PFSK-1 (cell line): ENCODE data around the gene TUBGCP5.

Source experiments
- FOXP2 ChIP-seq: optimal IDR thresholded peaks from 2 replicates; pipeline ENCODE3; 2011; ENCODE audit warnings: borderline replicate concordance, control low read depth, inconsistent platforms; ENCODE audit not compliant: insufficient read depth; ENCODE audit errors: extremely low read length, extremely low read depth
- POLR2AphosphoS5 ChIP-seq: IDR thresholded peaks from 2 replicates; pipeline ENCODE4 v1.6.1; 2012; ENCODE audit warnings: low read depth, mild to moderate bottlenecking, control low read depth, low read length, moderate library complexity
- SIN3A ChIP-seq: IDR thresholded peaks from 2 replicates; pipeline ENCODE4 v1.6.1; 2012; ENCODE audit warnings: mild to moderate bottlenecking, low read length, moderate library complexity, borderline replicate concordance; ENCODE audit not compliant: insufficient read depth
- TAF1 ChIP-seq: IDR thresholded peaks from 2 replicates; pipeline ENCODE4 v1.6.1; 2012; ENCODE audit warnings: low read length, control low read depth, borderline replicate concordance; ENCODE audit not compliant: insufficient read depth
- TF ChIP-seq, protein P1 (sequence below), 2 experiments: IDR thresholded peaks; 2 replicates each; pipeline versions ENCODE4 v1.6.1 to v1.8.0; 2011 to 2012; ENCODE audit warnings: low read depth in 2 of 2, low read length in 2 of 2, control low read depth in 1 of 2, inconsistent platforms in 1 of 2, mild to moderate bottlenecking in 1 of 2, moderate library complexity in 1 of 2; ENCODE audit not compliant: insufficient read depth in 1 of 2

The TUBGCP5 gene

GRCh38 chr15:22956978-22957260 is 82.5 kb downstream of the TUBGCP5 start:
- TF ChIP-seq FOXP2 (no peak), SIN3A (no peak), TAF1 (no peak), POLR2AphosphoS5 (no peak)
- TF ChIP-seq, protein P1, sequence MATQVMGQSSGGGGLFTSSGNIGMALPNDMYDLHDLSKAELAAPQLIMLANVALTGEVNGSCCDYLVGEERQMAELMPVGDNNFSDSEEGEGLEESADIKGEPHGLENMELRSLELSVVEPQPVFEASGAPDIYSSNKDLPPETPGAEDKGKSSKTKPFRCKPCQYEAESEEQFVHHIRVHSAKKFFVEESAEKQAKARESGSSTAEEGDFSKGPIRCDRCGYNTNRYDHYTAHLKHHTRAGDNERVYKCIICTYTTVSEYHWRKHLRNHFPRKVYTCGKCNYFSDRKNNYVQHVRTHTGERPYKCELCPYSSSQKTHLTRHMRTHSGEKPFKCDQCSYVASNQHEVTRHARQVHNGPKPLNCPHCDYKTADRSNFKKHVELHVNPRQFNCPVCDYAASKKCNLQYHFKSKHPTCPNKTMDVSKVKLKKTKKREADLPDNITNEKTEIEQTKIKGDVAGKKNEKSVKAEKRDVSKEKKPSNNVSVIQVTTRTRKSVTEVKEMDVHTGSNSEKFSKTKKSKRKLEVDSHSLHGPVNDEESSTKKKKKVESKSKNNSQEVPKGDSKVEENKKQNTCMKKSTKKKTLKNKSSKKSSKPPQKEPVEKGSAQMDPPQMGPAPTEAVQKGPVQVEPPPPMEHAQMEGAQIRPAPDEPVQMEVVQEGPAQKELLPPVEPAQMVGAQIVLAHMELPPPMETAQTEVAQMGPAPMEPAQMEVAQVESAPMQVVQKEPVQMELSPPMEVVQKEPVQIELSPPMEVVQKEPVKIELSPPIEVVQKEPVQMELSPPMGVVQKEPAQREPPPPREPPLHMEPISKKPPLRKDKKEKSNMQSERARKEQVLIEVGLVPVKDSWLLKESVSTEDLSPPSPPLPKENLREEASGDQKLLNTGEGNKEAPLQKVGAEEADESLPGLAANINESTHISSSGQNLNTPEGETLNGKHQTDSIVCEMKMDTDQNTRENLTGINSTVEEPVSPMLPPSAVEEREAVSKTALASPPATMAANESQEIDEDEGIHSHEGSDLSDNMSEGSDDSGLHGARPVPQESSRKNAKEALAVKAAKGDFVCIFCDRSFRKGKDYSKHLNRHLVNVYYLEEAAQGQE (IDR thresholded peaks at IDR 0.05; ENCODE audit: insufficient read depth in 1 of 2, low read depth in 2 of 2, low read length in 2 of 2): no peak

- TF ChIP-seq TAF1: no peak
These were observed 83.0 kb downstream of the TUBGCP5 start for GRCh38 chr15:22956257-22956977.

DNA sequence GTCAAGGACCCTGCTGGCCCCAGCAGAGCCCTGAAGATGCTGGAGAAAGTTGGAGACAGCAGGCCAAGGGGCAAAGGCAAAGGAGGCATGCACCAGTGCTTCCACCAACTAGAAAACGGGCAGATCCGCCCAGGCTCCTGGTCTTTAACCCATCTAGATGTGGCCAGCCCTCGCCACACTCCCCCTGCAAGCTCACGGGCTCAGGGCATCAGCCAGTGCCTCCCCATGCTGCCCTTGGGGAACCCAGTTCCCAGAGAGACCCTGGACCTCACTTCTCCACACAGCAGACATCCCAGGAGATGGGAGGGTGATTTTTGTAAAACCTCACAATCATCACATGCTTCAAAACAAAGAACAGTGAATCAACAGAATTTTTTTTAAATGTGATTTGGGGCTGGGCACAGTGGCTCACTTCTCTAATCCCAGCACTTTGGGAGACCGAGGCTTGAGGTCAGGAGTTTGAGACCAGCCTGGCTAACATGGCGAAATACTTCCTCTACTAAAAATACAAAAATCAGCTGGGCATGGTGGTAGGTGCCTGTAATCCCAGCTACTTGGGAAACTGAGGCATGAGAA is 83.7 kb downstream of the TUBGCP5 start:
- no peak for TF ChIP-seq FOXP2
- no peak for TF ChIP-seq POLR2AphosphoS5
- TF ChIP-seq, protein P1 (IDR thresholded peaks at IDR 0.05; ENCODE audit: insufficient read depth in 1 of 2, low read depth in 2 of 2, low read length in 2 of 2): no peak
- TF ChIP-seq TAF1: no peak
- TF ChIP-seq SIN3A: no peak

- TF ChIP-seq SIN3A: no peak
These were observed 84.4 kb downstream of the TUBGCP5 start for GRCh38 chr15:22954798-22955543.

DNA sequence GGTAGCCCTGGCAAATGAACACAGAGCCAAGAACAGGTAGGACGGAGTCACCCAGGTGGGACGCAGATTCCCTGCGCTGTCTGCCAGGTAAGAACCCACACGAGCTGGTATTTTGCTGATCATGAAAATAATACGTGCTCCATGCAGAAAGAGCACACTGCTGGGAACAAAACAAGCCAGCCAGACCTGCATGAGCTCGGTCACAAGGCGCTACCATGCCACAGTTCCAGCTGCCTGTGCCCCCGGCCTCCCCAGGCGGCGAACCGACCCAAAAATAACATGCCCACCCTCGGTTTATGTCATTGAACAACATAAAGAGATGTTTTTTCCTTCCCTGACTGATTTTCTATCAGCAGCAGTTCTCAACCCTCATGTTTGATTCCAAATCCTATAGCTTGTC is 85.0 kb downstream of the TUBGCP5 start:
- TF ChIP-seq, protein P1 (IDR thresholded peaks at IDR 0.05; ENCODE audit: insufficient read depth in 1 of 2, low read depth in 2 of 2, low read length in 2 of 2): no peak
- TF ChIP-seq POLR2AphosphoS5: no peak
- no peak for TF ChIP-seq TAF1
- no peak for TF ChIP-seq FOXP2
- TF ChIP-seq SIN3A: no peak
